IMR-90 (cell line): ENCODE measurements around the gene SERP1.

Source experiments
- CEBPB ChIP-seq: IDR thresholded peaks from 2 replicates; pipeline ENCODE4 v1.6.1; 2012; ENCODE audit warnings: low read depth, low read length, improper control_type of control experiment
- ELK1 ChIP-seq: fragments of 150-350 bp; IDR thresholded peaks from 2 replicates; pipeline ENCODE4 v1.6.1; 2016; ENCODE audit warnings: low read depth, mild to moderate bottlenecking, low read length, moderate library complexity, borderline replicate concordance
- FOS ChIP-seq: fragments of 150-350 bp; IDR thresholded peaks from 2 replicates; pipeline ENCODE4 v1.6.1; 2016; ENCODE audit warnings: low read depth, low read length
- MAZ ChIP-seq: IDR thresholded peaks from 2 replicates; pipeline ENCODE4 v1.6.1; 2012; ENCODE audit warnings: low read depth, mild to moderate bottlenecking, low read length, improper control_type of control experiment, moderate library complexity, borderline replicate concordance
- POLR2A ChIP-seq: IDR thresholded peaks from 2 replicates; pipeline ENCODE4 v1.6.1; 2012; ENCODE audit warnings: mild to moderate bottlenecking, low read depth, low read length
- RAD21 ChIP-seq: IDR thresholded peaks from 2 replicates; pipeline ENCODE4 v1.6.1; 2012; ENCODE audit warnings: low read length, improper control_type of control experiment
- RCOR1 ChIP-seq: IDR thresholded peaks from 2 replicates; pipeline ENCODE4 v1.6.1; 2012; ENCODE audit warnings: mild to moderate bottlenecking, low read length, improper control_type of control experiment; ENCODE audit not compliant: insufficient replicate concordance
- RFX5 ChIP-seq: IDR thresholded peaks from 2 replicates; pipeline ENCODE4 v1.8.0; 2012; ENCODE audit warnings: low read depth, mild to moderate bottlenecking, low read length, moderate library complexity
- SMC3 ChIP-seq: fragments of 150-350 bp; IDR thresholded peaks from 2 replicates; pipeline ENCODE4 v1.6.1; 2016; ENCODE audit warnings: low read depth, mild to moderate bottlenecking, antibody characterized with exemption, low read length, moderate library complexity
- USF2 ChIP-seq: fragments of 150-350 bp; IDR thresholded peaks from 2 replicates; pipeline ENCODE4 v1.6.1; 2017; ENCODE audit warnings: mild to moderate bottlenecking, antibody characterized with exemption, low read length, low read depth
- TF ChIP-seq, protein P1 (sequence below): conservative IDR thresholded peaks from 2 replicates; pipeline ENCODE4 v1.5.1; 2012; ENCODE audit warnings: mild to moderate bottlenecking, low read depth, low read length, improper control_type of control experiment

GRCh38 chr3:150556792-150557191, 10.5 kb upstream of the SERP1 start:
- TF ChIP-seq, protein P1, sequence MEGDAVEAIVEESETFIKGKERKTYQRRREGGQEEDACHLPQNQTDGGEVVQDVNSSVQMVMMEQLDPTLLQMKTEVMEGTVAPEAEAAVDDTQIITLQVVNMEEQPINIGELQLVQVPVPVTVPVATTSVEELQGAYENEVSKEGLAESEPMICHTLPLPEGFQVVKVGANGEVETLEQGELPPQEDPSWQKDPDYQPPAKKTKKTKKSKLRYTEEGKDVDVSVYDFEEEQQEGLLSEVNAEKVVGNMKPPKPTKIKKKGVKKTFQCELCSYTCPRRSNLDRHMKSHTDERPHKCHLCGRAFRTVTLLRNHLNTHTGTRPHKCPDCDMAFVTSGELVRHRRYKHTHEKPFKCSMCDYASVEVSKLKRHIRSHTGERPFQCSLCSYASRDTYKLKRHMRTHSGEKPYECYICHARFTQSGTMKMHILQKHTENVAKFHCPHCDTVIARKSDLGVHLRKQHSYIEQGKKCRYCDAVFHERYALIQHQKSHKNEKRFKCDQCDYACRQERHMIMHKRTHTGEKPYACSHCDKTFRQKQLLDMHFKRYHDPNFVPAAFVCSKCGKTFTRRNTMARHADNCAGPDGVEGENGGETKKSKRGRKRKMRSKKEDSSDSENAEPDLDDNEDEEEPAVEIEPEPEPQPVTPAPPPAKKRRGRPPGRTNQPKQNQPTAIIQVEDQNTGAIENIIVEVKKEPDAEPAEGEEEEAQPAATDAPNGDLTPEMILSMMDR = no peak
- TF ChIP-seq CEBPB = no peak
- TF ChIP-seq MAZ = no peak
- no peak for TF ChIP-seq FOS
- TF ChIP-seq ELK1 = no peak
- no peak for TF ChIP-seq USF2
- TF ChIP-seq RFX5 = no peak
- TF ChIP-seq POLR2A = no peak
- TF ChIP-seq SMC3 = no peak
- no peak for TF ChIP-seq RAD21
- TF ChIP-seq RCOR1 = no peak
